Activated CD4-positive, alpha-beta T cell treated with anti-CD3 and anti-CD28 coated beads, Interleukin-2, amount 50 U/mL, for 4 hours (primary cell): ENCODE results near the gene KRT28.
A peak's percentile ranks its signal among the peaks of the same experiment; 100 is the strongest.

ENCODE experiments used
- DNase-seq, 2 experiments: peaks; one replicate each; pipeline ENCODE4 v3.0.0-alpha.2; 2020

The KRT28 gene

GRCh38 chr17:40799859-40800258, at the start of gene KRT28:
Gene KRT28, minus strand, starts transcription at chr17:40799959. Its CDS starts 66 bp downstream, at chr17:40799893.
- DNase-seq, result no peak

GRCh38 chr17:40848583-40849235, 49.0 kb upstream of the KRT28 start:
- DNase-seq, result no peak

- no peak for DNase-seq
These were observed 46.9 kb upstream of the KRT28 start for GRCh38 chr17:40846515-40847144.

GRCh38 chr17:40844671-40845107, 44.9 kb upstream of the KRT28 start:
- no peak for DNase-seq

GRCh38 chr17:40843242-40843641, 43.5 kb upstream of the KRT28 start:
- no peak for DNase-seq

GRCh38 chr17:40841246-40841645, 41.5 kb upstream of the KRT28 start:
- no peak for DNase-seq

- DNase-seq, result no peak
These were observed 39.4 kb upstream of the KRT28 start for GRCh38 chr17:40839194-40839593.

- no peak for DNase-seq
These were observed 36.3 kb upstream of the KRT28 start for GRCh38 chr17:40836020-40836419.

- no peak for DNase-seq
These were observed 34.1 kb upstream of the KRT28 start for GRCh38 chr17:40833882-40834281.

- no peak for DNase-seq
These were observed 33.1 kb upstream of the KRT28 start for GRCh38 chr17:40832840-40833239.

- DNase-seq, result no peak
These were observed 30.5 kb upstream of the KRT28 start for GRCh38 chr17:40830085-40830776.

- DNase-seq, result no peak
These were observed 28.8 kb upstream of the KRT28 start for GRCh38 chr17:40828454-40829044.

GRCh38 chr17:40827746-40828453, 28.1 kb upstream of the KRT28 start:
- no peak for DNase-seq

- no peak for DNase-seq
These were observed 25.8 kb upstream of the KRT28 start for GRCh38 chr17:40825599-40825998.

GRCh38 chr17:40824015-40824832, 24.5 kb upstream of the KRT28 start:
- DNase-seq, result no peak

GRCh38 chr17:40822132-40822812, 22.5 kb upstream of the KRT28 start, which contains the start of gene KRT10:
Gene KRT10, minus strand, starts transcription at chr17:40822614. Its CDS starts 29 bp downstream, at chr17:40822585.
- no peak for DNase-seq

- DNase-seq, result no peak
These were observed 21.8 kb upstream of the KRT28 start for GRCh38 chr17:40821536-40821935.

GRCh38 chr17:40820228-40820838, 20.6 kb upstream of the KRT28 start:
- no peak for DNase-seq

GRCh38 chr17:40819528-40820125, 19.9 kb upstream of the KRT28 start:
- no peak for DNase-seq

- DNase-seq, result peak; percentile 76 to 79
These were observed 19.2 kb upstream of the KRT28 start for GRCh38 chr17:40818733-40819527.
